Stimulated activated CD4-positive, alpha-beta T cell treated with anti-CD3 and anti-CD28 coated beads, Interleukin-12 subunit alpha, Interleukin-12 subunit beta, amount 100 ng/mL, for 24 hours (primary cell): ENCODE data around the gene ULBP3.
"Not testable (repeated sequence)": the region's sequence is repeated elsewhere in the genome, so short reads cannot be mapped to it uniquely, and the experiment has no call there.

ENCODE experiments used
- DNase-seq, 2 experiments: peaks; one replicate each; pipeline ENCODE4 v3.0.0-alpha.2; 2020; ENCODE audit warnings: low read depth in 2 of 2

Gene ULBP3

GRCh38 chr6:150076196-150076893 lies 7.4 kb upstream of the ULBP3 start:
- DNase-seq: no peak

GRCh38 chr6:150075034-150075421 lies 6.1 kb upstream of the ULBP3 start:
- DNase-seq: no peak

- not testable (repeated sequence) for DNase-seq
Observed at GRCh38 chr6:150074396-150075033, 5.6 kb upstream of the ULBP3 start.

GRCh38 chr6:150072201-150072600 lies 3.3 kb upstream of the ULBP3 start:
- no peak for DNase-seq

DNA sequence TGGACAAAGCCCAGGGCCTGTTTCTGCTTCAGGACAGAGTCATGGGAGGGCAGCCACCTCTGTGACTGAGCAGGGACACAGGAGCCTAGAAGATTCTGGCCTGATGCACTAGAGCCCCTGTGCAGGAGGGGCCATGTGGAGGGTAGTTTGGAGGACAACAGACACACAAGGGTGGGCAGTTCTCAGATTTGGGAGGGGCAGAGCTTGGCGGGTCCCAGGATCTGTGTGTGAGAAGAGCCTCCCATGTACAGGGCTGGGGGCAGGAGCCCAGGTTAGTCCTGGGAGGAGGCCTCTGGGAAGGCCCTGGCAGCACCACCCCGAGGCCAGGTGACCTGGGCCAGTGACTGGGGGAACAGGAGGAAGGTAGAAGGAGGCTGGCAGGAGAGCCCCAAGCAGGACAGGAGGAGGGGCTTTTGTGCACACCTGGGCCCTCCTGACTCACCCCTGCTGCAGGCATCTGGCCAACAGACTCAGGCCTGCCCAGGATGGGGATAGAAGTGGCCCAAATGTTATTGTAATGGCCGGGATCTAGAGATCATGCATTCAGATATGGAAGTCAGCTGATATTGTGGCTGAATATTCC lies 1.4 kb upstream of the ULBP3 start:
- DNase-seq: no peak

GRCh38 chr6:150069706-150070105 lies 785 bp upstream of the ULBP3 start:
- no peak for DNase-seq

GRCh38 chr6:150068151-150068550 lies 770 bp downstream of the ULBP3 start:
- no peak for DNase-seq

DNA sequence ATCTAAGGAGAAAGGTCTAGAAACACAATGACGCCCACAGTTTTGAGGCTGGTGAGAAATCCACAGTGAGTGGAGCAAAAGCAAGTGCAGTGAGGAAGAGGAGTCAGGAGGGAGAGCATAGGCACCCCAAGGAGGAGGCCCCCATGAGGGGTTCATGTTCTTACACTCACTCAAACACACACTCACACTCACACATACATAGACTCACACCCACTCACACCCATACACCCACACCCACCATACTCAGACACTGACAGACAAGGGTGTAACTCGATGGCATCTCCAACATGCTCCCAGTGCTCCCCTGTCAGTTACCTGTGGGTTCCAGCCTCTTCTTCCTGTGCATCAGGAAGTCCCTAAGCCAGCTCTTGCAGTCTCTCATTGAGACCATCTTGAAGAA lies 3.8 kb downstream of the ULBP3 start:
- no peak for DNase-seq

GRCh38 chr6:150063640-150064039 lies 5.3 kb downstream of the ULBP3 start:
- DNase-seq: no peak

- DNase-seq: not testable (repeated sequence)
Observed at GRCh38 chr6:150059973-150060372, 8.9 kb downstream of the ULBP3 start.

GRCh38 chr6:150058986-150059385 lies 9.9 kb downstream of the ULBP3 start:
- DNase-seq: no peak

- DNase-seq: no peak
Observed at GRCh38 chr6:150058231-150058792, 10.6 kb downstream of the ULBP3 start.

GRCh38 chr6:150057501-150057951 lies 11.4 kb downstream of the ULBP3 start:
- no peak for DNase-seq

DNA sequence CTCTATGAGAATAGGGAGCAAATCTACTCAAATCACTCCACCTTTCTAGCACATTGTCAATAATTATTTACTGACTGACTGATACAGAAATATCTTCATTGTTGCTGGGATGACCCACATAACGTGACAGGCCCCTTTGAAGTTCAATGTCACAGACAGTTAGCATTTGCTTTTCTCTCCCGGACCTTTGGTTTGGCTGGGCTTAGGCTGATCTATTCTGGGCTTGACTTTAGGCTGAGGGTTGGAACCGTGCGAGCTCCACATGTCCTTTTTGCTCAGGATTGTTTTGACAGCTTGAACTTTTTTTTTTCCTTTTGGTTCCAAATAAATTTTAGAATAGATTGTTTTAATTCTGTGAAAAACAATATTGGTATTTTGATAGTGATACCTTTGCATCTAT lies 12.0 kb downstream of the ULBP3 start:
- DNase-seq: no peak

DNA sequence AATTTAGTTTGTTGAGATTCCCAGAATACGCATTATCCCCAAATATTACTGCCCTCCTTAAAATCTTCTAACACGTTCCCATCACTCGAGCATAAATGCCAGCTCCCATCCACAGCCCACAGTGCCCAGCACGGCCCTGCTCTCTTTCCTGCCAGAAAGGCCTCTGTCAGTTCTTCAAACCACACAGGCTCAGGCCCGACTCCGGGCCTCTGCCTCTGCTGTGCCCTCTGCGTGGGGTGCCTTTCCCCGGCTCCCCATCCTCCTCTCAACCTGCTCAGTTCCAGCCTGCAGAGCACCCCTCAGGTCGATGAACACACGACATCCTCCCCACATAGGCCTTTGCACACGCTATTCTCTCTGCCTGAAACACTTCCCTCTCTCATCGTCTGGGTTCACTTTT lies 12.8 kb downstream of the ULBP3 start:
- DNase-seq: no peak

- DNase-seq: no peak
Observed at GRCh38 chr6:150055131-150055530, 13.8 kb downstream of the ULBP3 start.

- no peak for DNase-seq
Observed at GRCh38 chr6:150053450-150053849, 15.5 kb downstream of the ULBP3 start.

DNA sequence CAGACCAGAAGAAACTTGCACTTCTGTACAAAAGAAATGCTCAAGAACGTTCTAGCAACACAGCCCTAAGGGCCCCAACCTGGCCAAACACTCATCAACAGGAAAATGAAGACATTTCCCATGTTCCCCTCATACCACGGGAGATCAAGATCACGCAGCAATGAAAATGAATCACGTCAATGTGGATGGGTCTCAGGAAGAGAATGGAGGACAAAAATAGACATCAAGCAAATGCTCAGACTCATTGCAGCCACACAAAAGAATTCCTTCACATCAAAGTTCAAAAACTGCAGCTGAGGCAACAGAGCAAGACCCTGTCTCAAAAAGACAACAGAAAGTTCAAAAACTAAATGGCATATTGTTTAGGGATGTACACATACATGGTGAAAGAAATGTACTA lies 18.1 kb downstream of the ULBP3 start:
- no peak for DNase-seq

GRCh38 chr6:150048099-150048498 lies 20.8 kb downstream of the ULBP3 start:
- no peak for DNase-seq

- DNase-seq: no peak
Observed at GRCh38 chr6:150046943-150047342, 22.0 kb downstream of the ULBP3 start.

DNA sequence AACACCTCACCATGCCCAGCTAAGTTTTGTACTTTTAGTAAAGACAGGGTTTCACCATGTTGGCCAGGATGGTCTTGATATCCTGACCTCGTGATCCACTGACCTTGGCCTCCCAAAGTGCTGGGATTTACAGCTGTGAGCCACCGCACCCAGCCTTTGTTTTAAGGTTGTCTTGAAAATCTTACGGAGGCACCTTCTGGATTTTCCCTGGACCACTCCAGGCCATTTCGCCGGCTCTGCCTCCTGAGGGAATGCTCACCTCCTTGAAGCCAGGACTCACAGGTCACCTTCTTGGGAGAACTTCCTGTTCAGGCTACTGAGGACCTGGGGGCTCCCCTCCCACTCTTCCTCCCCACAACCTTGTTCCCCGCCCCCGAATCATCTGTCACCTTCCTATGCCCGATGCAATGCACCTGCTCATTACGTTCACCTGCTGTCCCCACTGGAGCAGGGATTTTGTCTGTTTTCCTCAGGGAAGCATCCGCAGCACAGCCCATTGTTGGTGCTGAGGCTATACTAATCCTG lies 24.2 kb downstream of the ULBP3 start:
- no peak for DNase-seq

DNA sequence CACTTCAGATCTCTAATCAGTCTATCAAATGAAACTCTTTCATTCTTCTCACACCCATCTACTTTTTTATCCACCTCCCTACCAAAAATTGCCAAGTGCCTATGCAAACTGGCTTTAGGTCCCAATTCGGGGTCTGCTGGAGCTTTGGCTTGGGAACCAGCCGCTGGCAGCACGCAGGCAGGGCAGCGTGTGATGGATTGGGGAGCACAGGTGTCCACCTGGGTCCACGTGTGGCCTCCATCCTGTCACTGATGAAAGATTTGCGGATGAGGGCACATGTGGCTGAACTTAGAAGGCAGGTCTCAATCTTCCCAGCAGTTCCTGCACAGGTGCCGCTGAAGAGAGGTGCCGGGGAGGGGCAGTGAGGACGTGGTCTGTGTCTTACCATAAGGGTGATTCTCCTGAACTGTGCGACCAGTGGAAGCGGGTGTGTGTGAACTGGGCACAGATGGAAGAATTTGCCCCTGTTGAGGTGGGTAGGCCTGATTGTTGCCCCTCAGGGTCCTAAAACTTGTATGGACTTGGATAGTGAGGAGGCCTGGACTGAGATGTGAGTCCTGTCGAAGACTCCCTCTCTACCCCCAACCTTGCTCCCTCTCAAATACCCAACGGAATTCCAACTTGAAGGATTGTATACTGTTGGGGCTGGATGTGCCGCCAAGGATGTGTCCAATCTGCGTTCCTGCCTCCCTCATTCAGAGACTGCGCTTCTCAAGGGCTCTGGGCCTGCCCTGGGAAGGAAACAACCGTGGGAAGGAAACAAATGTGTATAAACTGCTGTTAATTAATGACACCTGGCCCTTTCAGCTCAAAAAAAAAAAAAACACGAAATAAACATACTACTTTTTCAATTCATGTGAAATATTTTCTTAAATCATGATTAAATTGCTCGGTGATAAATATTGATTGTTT lies 25.2 kb downstream of the ULBP3 start:
- no peak for DNase-seq
